Raji (cell line): ENCODE data around the gene DST.

Experiments used
- POLR2A ChIP-seq: IDR thresholded peaks from 2 replicates; pipeline ENCODE4 v1.6.1; 2011; ENCODE audit warnings: low read depth, low read length, control low read depth; ENCODE audit not compliant: insufficient read depth

Gene DST

DNA sequence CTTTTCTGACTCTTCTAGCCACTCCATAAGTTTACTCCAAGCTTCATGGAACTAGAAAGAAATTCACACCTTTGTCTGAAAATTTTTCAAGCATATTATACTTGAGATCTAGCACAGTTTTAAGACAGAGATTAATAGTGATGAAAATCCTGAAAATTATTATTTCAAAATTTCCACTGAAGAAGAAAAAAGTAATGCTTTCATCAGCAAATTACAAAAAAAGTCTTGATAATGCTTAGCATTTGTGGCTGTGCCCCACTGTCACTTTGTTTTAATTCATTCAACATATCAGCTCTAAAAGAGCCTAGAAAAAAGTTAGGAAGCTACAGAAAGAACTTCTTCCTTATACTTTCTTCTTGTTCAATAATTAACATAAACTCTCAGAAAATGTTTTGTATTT is 153.1 kb downstream of the DST start:
- no peak for TF ChIP-seq POLR2A

DNA sequence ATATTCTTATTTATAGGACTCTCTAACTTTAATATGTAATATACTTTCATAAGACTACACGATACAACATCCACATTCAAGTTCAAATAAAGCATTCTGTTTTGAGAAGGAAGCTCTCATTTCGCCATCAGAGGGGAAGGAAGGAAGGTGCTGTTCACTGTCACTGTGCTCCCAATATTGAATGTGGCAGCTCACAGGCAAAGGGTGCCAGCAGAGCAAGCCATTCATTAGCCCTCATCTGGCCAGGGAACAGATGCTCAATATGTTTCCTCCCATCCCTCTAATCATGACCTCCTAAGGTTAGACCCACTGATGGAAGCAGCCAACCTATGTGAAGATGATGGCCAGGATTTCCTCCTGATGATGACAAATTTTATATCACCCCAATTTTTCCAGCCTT is 154.4 kb downstream of the DST start:
- TF ChIP-seq POLR2A: no peak

DNA sequence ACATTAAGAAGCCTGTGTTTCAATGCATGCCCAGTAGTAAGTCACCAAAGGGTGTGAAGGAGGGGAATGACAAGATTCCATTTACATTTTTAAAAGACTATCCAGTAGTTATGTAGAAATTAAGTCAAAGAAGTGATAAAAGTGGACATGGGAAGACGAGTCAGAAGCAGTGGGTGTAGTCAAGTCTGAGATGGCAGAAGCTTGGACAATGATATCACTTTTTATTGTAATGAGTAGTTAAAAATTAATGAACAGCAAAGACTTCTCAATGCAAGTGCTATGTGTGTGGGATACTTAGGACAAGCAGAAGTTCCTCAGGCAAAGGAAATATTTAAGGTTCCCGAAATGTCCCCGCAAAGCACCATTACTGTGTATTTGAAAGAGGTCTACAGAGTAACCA is 156.0 kb downstream of the DST start:
- no peak for TF ChIP-seq POLR2A

GRCh38 chr6:56484669-56485068 is 158.0 kb downstream of the DST start:
- TF ChIP-seq POLR2A: no peak

- no peak for TF ChIP-seq POLR2A
Observed at GRCh38 chr6:56483929-56484328, 158.8 kb downstream of the DST start.

GRCh38 chr6:56482525-56482924 is 160.2 kb downstream of the DST start:
- TF ChIP-seq POLR2A: no peak

GRCh38 chr6:56481957-56482356 is 160.7 kb downstream of the DST start:
- no peak for TF ChIP-seq POLR2A

DNA sequence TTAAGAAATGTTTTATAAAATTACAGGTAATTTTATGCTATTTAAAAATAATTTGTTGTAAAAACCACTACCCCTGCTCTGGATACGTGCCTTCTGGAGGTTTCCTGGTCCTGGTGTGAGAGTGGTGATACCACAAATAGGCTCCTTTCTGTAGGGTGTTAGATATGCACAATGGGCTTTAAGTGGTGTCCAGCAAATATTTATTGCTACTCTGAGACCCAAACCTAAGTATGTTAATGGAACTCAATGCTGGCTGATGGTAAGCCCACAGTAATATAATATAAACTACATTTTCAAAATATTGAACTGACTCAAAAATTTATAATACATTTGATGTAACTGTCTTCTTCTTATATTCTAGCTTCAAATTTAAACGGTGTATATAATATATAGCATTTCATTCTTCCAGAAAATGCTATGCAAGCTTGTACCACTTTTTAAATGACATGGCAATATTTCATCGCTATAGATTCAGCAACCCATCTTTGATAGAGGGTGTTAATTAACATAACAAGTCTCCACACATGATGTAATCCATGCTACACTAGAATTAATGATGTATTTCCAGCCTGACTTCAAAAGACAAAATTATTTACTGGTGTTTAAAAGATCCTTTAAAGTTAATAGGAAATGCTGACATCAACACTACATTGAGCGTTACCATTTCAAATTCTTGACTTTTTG is 161.9 kb downstream of the DST start:
- TF ChIP-seq POLR2A: no peak

GRCh38 chr6:56480246-56480645 is 162.4 kb downstream of the DST start:
- no peak for TF ChIP-seq POLR2A

GRCh38 chr6:56479381-56479780 is 163.3 kb downstream of the DST start:
- no peak for TF ChIP-seq POLR2A

GRCh38 chr6:56478202-56478601 is 164.5 kb downstream of the DST start:
- no peak for TF ChIP-seq POLR2A

DNA sequence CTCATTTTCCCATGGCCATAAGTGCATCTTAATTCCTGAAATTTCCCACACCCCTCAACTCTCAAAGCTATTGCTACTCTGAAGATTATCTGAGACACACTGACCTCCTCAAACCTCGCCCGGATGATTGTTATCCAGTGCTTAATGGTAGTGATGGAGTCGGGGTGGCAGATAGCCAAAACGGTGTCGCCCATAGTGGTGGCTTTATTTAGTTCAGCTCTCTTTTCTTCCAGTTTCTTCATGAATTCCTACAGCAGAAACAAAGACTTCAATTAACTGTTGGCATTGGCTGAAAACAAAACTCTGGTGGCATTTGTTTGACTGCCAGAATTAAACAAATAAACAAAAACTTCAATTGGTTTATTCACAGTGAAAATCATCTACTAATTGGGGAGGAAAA is 165.4 kb downstream of the DST start:
- TF ChIP-seq POLR2A: no peak

DNA sequence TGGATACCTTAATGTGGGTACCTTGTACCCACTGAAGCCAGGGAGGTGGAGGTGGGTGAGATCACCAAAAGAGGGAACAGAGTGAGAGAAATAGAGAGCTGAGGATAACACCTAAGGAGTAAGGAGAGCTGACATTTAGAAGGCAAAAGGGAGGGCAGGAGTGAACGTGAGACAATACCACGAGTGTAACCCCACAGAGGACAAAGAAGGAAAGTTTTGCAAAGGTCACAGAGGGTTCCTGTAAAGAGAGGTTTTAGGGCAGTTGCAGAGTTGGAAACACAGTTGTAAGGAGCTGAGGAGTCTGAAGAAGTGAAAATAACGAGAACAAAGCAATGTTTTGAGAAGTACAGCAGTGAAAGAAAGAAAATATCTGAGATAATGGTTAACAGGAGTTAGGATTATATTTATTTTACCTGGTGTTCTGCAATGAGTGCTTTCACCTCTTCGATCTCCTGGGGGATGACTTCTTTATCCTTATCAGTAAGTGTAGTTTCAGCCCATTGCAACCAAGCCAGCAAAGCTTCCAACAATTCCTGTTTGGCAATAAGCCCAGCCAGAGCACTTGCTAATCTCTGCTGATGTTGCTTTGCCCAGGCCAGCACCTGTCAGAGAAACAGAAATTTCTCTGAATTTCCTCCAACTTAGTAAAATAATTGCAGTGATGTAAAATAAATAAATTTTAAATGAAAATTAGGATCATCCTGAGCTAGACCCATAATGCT is 166.8 kb downstream of the DST start:
- TF ChIP-seq POLR2A: no peak

GRCh38 chr6:56474532-56474931 is 168.2 kb downstream of the DST start:
- TF ChIP-seq POLR2A: no peak

- no peak for TF ChIP-seq POLR2A
Observed at GRCh38 chr6:56463443-56463842, 179.2 kb downstream of the DST start.

- no peak for TF ChIP-seq POLR2A
Observed at GRCh38 chr6:56459030-56459805, 183.5 kb downstream of the DST start.
